Colonic mucosa (tissue), 4 donors: ENCODE measurements around the gene LMO1. TPM values are rescaled to one million over a fixed set of nuclear protein-coding genes. Genes with fewer than 3 reads are reported as not detected.

Experiments
- DNase-seq: peaks from one replicate; pipeline ENCODE4 v3.0.0-alpha.2; 2020
- H3K27ac ChIP-seq: fragments of 200-600 bp; one replicate; pipeline ENCODE4 v1.8.0; 2021
- H3K27me3 ChIP-seq: fragments of 200-600 bp; one replicate; pipeline ENCODE4 v1.8.0; 2021
- H3K36me3 ChIP-seq: fragments of 200-600 bp; one replicate; pipeline ENCODE4 v1.8.0; 2021
- H3K4me1 ChIP-seq: fragments of 200-600 bp; one replicate; pipeline ENCODE4 v1.8.0; 2021; ENCODE audit warnings: mild to moderate bottlenecking
- H3K4me3 ChIP-seq: fragments of 200-600 bp; one replicate; pipeline ENCODE4 v1.8.0; 2021
- H3K9ac ChIP-seq, 2 donors: one replicate each; pipeline ENCODE4 v1.7.0; 2013; ENCODE audit warnings: control low read depth in 2 of 2, low read depth in 2 of 2, low read length in 2 of 2
- H3K9me3 ChIP-seq: fragments of 200-600 bp; one replicate; pipeline ENCODE4 v1.8.0; 2021
- CTCF ChIP-seq: fragments of 200-600 bp; IDR thresholded peaks from one replicate; pipeline ENCODE4 v1.8.0; 2022; ENCODE audit warnings: antibody characterized with exemption, mild to moderate bottlenecking
- intact Hi-C: fragments of 100-400 bp; cut with DNase I; formaldehyde crosslinking; loops from one replicate; pipeline ENCODE4 v1.14.1; 2022
- total RNA-seq, 2 donors: library from RNA; stranded (reverse); fragmentation: NEBNext Ultra II Directional in 1 of 2; extraction: Animal tissue kit (Norgen Biotek cat#: 25700) in 1 of 2; gene quantifications; one replicate each; pipeline ENCODE4 v1.2.1, GENCODE V29; 2021
- donor health status: healthy.
- donor health status: DM: no; HTN: no; CAD: no.
- donor health status: DM: no; HTN: no; CAD: no.

The LMO1 gene
- total RNA-seq, 2 donors from 2014 or later = not detected

GRCh38 chr11:8291421-8292350 is 28.0 kb upstream of the LMO1 start:
- intact Hi-C loops = no loop called here
- DNase-seq = no peak

GRCh38 chr11:8290081-8290810 is 26.6 kb upstream of the LMO1 start:
- Histone ChIP-seq H3K36me3 (no peaks in the 10 kb centered on the region), H3K4me3 (no peak overlapping the region), H3K9ac (no peak overlapping the region), H3K27ac (no peak overlapping the region), H3K27me3 (no peaks in the 10 kb centered on the region), H3K9me3 (no peaks in the 10 kb centered on the region), H3K4me1 (no peaks in the 10 kb centered on the region)
- peak; percentile 2 for DNase-seq
- intact Hi-C loops = no loop called here
- no peak for TF ChIP-seq CTCF

More at GRCh38 chr11:8291421-8292350, 28.0 kb upstream of the LMO1 start:
- H3K27ac ChIP-seq = no peak overlapping the region
- no peaks in the 10 kb centered on the region for H3K9me3 ChIP-seq
- no peaks in the 10 kb centered on the region for H3K36me3 ChIP-seq
- H3K27me3 ChIP-seq = no peaks in the 10 kb centered on the region
- H3K9ac ChIP-seq = no peak overlapping the region
- H3K4me1 ChIP-seq = no peaks in the 10 kb centered on the region
- H3K4me3 ChIP-seq = no peak overlapping the region
- TF ChIP-seq CTCF = no peak

- Histone ChIP-seq H3K9ac (no peak overlapping the region), H3K27me3 (no peaks in the 10 kb centered on the region), H3K36me3 (no peaks in the 10 kb centered on the region), H3K4me3 (no peak overlapping the region), H3K9me3 (no peaks in the 10 kb centered on the region), H3K27ac (no peak overlapping the region), H3K4me1 (no peaks in the 10 kb centered on the region)
- peak; percentile 2 for DNase-seq
- no peak for TF ChIP-seq CTCF
- intact Hi-C loops = no loop called here
These were observed 25.8 kb upstream of the LMO1 start for GRCh38 chr11:8289492-8289918.

DNA sequence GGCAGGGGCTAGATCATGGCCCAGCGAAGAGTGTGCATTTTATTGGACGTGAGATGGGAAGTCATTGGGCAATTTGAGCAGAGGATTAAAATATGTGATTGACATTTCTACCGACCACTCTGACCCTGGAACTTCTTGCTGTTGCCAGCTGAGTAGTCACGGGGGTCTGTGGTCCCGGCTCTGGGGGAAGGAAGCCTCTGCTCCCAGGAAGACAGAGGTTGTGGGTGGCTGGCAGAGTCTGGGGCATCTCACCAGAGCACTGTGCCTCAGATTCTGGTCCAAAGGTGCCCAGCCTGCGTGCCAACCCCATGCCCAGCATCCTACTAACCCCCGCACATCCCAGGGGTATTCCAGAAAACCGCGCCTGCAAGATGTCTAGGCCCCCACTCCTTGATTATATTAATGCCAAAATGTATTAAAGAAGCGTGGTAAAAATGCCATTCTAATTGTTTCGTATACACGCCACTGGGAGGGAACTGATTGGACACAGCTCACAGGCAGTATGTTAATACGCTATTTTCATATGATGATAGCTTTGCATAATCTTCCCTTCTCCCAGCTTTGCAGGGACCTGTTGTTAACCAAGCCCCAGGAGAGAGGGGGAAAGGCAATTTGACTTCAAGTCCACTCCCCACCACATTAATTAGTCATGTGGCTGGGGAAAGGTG is 25.3 kb upstream of the LMO1 start:
- DNase-seq = peak; percentile 5

More for the DNA sequence above, 25.3 kb upstream of the LMO1 start:
- Histone ChIP-seq H3K27ac (no peak overlapping the region), H3K9ac (no peak overlapping the region), H3K4me3 (no peak overlapping the region), H3K27me3 (no peaks in the 10 kb centered on the region), H3K4me1 (no peaks in the 10 kb centered on the region), H3K36me3 (no peaks in the 10 kb centered on the region), H3K9me3 (no peaks in the 10 kb centered on the region)
- no peak for TF ChIP-seq CTCF
- intact Hi-C loops = no loop called here
